K562 (cell line): Measurements from ENCODE around the gene FMC1.

Experiments used
- ESRRB ChIP-seq: fragments of 250-450 bp; sonication (Bioruptor Pico); IDR thresholded peaks from 2 replicates; pipeline ENCODE4 v1.5.0; 2020; ENCODE audit warnings: mild to moderate bottlenecking, moderate library complexity, borderline replicate concordance
- EZH2 ChIP-seq: IDR thresholded peaks from 2 replicates; pipeline ENCODE4 v1.6.1; 2012; ENCODE audit warnings: low read depth, mild to moderate bottlenecking, inconsistent platforms, low read length, borderline replicate concordance
- FOS ChIP-seq: IDR thresholded peaks from 3 replicates; pipeline ENCODE4 v1.6.1; 2011; ENCODE audit not compliant: insufficient read length; ENCODE audit errors: extremely low read depth
- FOXK2 ChIP-seq, 2 experiments: fragments of 450-650 bp; IDR thresholded peaks in 1 of 2; conservative IDR thresholded peaks in 1 of 2; 2 replicates each; pipeline ENCODE4 v1.6.1; 2016; ENCODE audit warnings: low read depth in 2 of 2, mild to moderate bottlenecking in 1 of 2
- HNRNPL ChIP-seq: fragments of 200-400 bp; formaldehyde crosslinking; IDR thresholded peaks from 2 replicates; pipeline ENCODE4 v1.6.1; 2017; ENCODE audit warnings: low read depth, mild to moderate bottlenecking, low read length
- LARP7 ChIP-seq: fragments of 450-650 bp; IDR thresholded peaks from 2 replicates; pipeline ENCODE4 v1.6.1; 2016
- MXI1 ChIP-seq: IDR thresholded peaks from 2 replicates; pipeline ENCODE4 v1.6.1; 2011; ENCODE audit warnings: low read depth, mild to moderate bottlenecking, improper control_type of control experiment, low read length
- PTBP1 ChIP-seq: fragments of 200-400 bp; formaldehyde crosslinking; IDR thresholded peaks from 2 replicates; pipeline ENCODE4 v1.6.1; 2017; ENCODE audit warnings: low read depth, low read length
- SIN3A ChIP-seq, 2 experiments: fragments of 150-350 bp in 1 of 2; IDR thresholded peaks; 2 replicates each; pipeline ENCODE4 v1.6.1; 2011 to 2016; ENCODE audit warnings: borderline replicate concordance in 2 of 2, low read depth in 2 of 2, low read length in 2 of 2, mild to moderate bottlenecking in 2 of 2, moderate library complexity in 2 of 2; ENCODE audit not compliant: control insufficient read depth in 1 of 2
- ZNF274 ChIP-seq: IDR thresholded peaks from 2 replicates; pipeline ENCODE4 v1.6.1; 2011; ENCODE audit warnings: low read depth, mild to moderate bottlenecking, low read length, moderate library complexity, borderline replicate concordance
- TF ChIP-seq, protein P1 (sequence below): sonication (generic); formaldehyde crosslinking; IDR thresholded peaks from 2 replicates; pipeline ENCODE4 v1.5.0; 2020; ENCODE audit warnings: missing genetic modification reagents
- TF ChIP-seq, protein P2 (sequence below), 3 experiments: IDR thresholded peaks in 2 of 3; conservative IDR thresholded peaks in 1 of 3; 2 replicates each; pipeline ENCODE4 v1.5.1; 2011 to 2012; ENCODE audit warnings: low read length in 3 of 3, mild to moderate bottlenecking in 3 of 3, control low read depth in 2 of 3, improper control_type of control experiment in 1 of 3, inconsistent platforms in 1 of 3, low read depth in 1 of 3, mixed read lengths in 1 of 3, moderate library complexity in 1 of 3; ENCODE audit not compliant: insufficient read depth in 2 of 3
- TF ChIP-seq, protein P3 (sequence below): IDR thresholded peaks from 2 replicates; pipeline ENCODE4 v1.6.1; 2014; ENCODE audit warnings: antibody characterized with exemption

DNA sequence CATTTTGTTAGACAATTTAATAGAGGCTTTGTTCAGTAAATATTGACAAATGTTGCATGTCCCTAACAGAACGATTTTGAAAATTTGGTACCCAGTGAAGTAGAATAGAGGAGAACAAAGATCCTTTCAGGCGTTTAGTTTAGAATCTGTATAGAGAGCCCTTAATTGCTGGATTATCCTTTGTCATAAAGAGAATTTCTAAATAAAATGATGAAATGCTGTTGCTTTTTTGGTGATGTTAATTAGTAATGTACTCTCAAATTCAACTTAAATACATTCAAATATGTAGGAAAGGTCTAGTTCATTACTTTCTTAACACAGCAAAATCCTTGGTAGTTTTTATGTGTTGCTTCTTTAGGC is 19.8 kb downstream of the FMC1 start:
- TF ChIP-seq FOXK2 (conservative IDR thresholded peaks at IDR 0.05 in 1 of 2, IDR thresholded peaks at IDR 0.05 in 1 of 2; ENCODE audit: low read depth in 2 of 2) (no peak), LARP7 (no peak), PTBP1 (no peak), SIN3A (IDR thresholded peaks at IDR 0.05; ENCODE audit: borderline replicate concordance in 2 of 2, control insufficient read depth in 1 of 2, low read depth in 2 of 2, low read length in 2 of 2) (no peak), ESRRB (CRISPR knock-in tag) (no peak), ZNF274 (no peak), EZH2 (no peak), FOS (no peak), MXI1 (no peak), HNRNPL (no peak)
- TF ChIP-seq, protein P1, sequence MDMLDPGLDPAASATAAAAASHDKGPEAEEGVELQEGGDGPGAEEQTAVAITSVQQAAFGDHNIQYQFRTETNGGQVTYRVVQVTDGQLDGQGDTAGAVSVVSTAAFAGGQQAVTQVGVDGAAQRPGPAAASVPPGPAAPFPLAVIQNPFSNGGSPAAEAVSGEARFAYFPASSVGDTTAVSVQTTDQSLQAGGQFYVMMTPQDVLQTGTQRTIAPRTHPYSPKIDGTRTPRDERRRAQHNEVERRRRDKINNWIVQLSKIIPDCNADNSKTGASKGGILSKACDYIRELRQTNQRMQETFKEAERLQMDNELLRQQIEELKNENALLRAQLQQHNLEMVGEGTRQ, result no peak
- TF ChIP-seq, protein P2, sequence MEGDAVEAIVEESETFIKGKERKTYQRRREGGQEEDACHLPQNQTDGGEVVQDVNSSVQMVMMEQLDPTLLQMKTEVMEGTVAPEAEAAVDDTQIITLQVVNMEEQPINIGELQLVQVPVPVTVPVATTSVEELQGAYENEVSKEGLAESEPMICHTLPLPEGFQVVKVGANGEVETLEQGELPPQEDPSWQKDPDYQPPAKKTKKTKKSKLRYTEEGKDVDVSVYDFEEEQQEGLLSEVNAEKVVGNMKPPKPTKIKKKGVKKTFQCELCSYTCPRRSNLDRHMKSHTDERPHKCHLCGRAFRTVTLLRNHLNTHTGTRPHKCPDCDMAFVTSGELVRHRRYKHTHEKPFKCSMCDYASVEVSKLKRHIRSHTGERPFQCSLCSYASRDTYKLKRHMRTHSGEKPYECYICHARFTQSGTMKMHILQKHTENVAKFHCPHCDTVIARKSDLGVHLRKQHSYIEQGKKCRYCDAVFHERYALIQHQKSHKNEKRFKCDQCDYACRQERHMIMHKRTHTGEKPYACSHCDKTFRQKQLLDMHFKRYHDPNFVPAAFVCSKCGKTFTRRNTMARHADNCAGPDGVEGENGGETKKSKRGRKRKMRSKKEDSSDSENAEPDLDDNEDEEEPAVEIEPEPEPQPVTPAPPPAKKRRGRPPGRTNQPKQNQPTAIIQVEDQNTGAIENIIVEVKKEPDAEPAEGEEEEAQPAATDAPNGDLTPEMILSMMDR (IDR thresholded peaks at IDR 0.05 in 2 of 3, conservative IDR thresholded peaks at IDR 0.05 in 1 of 3; ENCODE audit: insufficient read depth in 2 of 3, low read depth in 1 of 3, low read length in 3 of 3), result no peak
- TF ChIP-seq, protein P3, sequence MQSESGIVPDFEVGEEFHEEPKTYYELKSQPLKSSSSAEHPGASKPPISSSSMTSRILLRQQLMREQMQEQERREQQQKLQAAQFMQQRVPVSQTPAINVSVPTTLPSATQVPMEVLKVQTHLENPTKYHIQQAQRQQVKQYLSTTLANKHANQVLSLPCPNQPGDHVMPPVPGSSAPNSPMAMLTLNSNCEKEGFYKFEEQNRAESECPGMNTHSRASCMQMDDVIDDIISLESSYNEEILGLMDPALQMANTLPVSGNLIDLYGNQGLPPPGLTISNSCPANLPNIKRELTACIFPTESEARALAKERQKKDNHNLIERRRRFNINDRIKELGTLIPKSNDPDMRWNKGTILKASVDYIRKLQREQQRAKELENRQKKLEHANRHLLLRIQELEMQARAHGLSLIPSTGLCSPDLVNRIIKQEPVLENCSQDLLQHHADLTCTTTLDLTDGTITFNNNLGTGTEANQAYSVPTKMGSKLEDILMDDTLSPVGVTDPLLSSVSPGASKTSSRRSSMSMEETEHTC, result no peak
